Stimulated activated CD4-positive, alpha-beta T cell treated with anti-CD3 and anti-CD28 coated beads, Interleukin-15, amount 100 ng/mL, for 48 hours (primary cell): Measurements from ENCODE around the gene ATOH8.

Experiments
- DNase-seq, 2 donors: peaks; one replicate each; pipeline ENCODE4 v3.0.0-alpha.2; 2020; ENCODE audit warnings: low read depth in 2 of 2

ATOH8 gene

DNA sequence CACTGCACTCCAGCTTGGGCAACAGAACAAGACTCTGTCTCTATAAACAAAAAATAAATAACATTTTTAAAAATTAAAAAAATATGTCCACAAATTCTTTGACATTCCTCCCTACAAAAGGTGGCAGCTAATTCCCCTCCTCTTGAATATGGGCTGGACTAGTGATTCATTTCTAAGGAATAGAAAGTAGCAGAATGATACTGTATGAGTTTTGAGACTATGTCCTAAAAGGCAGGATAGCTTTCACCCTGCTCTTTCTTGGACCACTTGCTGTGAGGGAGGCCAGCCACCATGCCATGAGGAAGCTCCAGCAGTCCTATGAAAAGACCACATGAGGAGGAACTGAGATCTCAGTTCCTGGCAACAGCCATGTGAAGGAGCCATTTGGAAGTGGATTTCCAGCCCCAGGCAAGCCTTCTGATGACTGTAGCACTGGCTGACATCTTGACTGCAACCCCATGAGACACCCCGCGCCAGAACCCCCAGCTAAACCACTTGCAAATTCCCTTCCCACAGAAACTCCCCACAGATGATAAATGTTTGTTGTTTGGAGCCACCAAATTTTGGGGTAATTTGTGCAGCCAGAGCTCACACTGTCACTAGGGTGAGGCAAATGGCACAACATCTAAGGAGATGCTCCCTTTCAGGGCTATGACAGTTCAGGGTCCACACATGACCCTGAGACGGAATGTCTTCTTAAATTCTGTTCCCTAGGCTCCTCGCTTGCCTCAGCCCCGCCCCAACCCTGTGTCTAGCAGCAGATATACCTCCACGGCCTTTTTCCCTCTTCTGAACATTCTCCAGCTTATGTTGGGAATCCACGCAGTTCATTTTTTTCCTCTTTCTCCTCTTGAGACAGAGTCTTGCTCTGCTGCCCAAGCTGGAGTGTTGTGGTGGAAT is 17.1 kb upstream of the ATOH8 start:
- no peak for DNase-seq

GRCh38 chr2:85737481-85737880 is 16.3 kb upstream of the ATOH8 start:
- DNase-seq = no peak

GRCh38 chr2:85737961-85738360 is 15.8 kb upstream of the ATOH8 start:
- DNase-seq = no peak

DNA sequence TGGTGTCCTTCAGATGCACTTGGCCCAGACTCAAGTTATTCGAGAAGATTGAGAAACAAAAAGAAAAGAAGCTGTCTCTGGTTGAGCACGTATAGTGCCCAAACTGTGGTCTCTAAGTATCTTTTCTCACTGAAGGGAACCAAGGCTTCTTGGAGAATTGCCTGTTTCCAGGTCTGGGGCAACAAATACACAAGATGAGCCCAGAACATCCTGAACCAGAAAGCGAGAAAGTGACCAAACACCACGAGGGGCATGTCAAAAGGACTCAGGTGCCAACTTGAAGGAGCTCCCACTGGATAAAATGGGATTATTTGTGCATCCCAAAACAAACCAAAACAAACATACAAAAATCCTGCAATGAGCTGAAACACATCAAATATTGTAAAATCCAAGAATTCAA is 13.6 kb upstream of the ATOH8 start:
- no peak for DNase-seq

DNA sequence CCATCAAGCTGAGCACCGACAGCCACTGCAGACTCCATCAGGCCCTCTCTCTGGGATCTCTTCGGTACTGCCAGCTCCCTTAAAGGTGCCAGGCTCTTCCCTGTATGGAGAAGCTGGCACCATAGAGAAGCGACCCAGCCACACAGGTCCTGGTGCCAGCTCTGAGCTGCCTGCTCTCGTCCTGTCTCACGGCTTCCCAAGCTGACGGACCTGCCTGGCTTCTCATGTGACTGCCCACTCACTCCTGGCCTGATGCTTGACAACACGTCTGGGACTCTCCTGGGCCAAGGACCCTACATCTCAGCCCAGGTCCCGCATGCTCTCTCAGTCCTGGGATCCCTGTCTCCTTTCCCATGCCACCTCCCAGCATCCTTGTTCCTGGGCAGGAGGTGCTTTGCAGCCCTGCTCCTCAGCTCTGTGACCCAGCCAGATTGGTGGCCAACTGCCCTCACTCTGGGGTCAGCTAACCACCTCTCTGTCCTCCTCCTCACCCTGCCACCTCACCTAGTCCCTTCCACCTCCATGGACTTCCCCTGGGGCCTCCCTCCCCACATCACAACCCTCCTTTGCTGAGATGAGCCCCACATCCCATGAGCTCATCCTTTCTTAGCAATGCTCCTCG is 12.5 kb upstream of the ATOH8 start:
- no peak for DNase-seq

- no peak for DNase-seq
Measured at GRCh38 chr2:85741833-85742455, 11.8 kb upstream of the ATOH8 start.

- DNase-seq = no peak
Measured at GRCh38 chr2:85743304-85743978, 10.3 kb upstream of the ATOH8 start.

DNA sequence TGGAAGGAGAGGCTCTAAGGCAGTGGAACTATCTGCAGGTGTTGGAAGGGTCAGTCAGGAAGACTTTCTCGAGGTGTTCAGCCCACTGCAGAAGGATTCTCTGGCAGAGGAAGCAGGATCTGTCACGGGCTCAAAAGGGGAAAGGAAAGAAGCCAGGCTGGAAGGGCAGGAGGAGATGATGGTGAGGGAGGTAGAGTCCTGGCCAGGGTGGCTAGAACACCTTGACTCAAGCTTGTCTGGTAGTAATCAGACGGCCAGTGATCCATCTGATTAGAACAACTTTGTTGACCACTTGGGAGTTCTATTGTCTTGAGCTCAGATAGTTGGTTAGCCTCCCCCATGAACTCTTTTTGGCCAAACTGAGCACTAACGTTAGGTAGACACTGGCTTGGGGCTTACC is 9.7 kb upstream of the ATOH8 start:
- no peak for DNase-seq

GRCh38 chr2:85744741-85745601 is 8.8 kb upstream of the ATOH8 start:
- no peak for DNase-seq

GRCh38 chr2:85745619-85746018 is 8.2 kb upstream of the ATOH8 start:
- DNase-seq = no peak

DNA sequence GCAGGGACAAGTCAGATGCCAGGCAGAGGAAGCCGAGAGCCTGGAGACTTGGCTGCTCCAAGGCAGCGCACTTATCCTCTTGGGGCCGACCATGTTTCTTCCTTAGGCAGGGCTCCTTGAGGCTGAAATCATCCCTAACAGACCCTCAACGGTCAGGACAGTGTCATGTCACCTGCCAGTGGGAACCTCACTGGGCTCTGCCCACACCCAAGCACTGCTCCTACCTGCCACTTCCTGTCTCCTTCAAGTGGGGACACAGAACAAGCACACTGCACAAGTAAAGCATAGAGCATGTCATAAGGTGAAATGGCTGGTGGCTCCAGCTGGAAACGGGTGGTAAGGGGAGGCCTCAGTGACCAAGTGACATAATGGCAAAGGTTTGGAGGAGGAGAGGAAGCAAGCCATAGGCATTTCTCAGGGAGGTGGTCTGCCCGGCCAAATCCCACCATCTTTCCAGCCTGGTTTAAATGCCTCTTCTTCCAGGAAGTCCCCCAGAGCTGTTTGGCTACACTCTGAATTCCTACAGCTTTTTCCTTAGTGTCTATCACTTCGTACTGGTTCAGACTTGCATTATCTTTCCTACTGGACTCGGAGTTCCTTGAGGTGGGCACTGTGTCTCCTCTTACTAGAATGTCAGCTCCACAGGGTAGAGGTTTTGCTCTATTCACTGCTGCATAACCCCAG is 7.3 kb upstream of the ATOH8 start:
- DNase-seq = no peak

GRCh38 chr2:85747441-85747840 is 6.3 kb upstream of the ATOH8 start:
- DNase-seq = no peak

DNA sequence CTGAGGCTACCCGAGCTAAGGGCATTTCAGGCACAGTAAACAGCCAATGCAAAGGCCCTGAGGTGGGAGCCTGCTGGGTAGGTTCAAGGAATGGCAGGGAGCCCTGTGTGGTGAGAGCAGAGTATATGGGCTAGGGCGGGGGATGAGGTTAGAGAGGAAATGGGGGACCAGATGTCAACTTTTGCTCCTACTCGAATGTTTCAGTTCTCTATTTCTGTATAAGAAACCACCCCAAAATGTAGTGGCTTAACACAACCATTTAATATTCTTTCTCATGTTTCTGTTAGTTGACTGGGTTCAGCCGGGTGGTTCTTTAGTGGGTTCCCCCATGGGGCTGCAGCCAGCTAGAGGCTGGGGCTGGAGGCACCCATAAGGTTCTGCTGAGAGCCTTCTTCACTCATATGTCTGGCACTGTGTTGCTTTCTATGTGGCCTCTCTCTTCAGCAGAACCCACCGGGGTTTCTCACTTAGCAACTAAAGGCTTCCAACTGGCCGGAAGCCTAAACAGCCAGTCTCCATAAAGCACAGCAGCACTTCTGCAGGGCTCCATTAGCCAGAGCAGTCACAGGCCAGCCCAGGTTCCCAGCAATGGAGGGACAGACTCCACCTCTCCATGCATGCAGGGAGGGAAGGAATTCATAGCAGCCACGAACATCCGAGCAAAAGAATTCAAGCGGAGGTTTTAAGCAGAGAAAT is 5.6 kb upstream of the ATOH8 start:
- no peak for DNase-seq

DNA sequence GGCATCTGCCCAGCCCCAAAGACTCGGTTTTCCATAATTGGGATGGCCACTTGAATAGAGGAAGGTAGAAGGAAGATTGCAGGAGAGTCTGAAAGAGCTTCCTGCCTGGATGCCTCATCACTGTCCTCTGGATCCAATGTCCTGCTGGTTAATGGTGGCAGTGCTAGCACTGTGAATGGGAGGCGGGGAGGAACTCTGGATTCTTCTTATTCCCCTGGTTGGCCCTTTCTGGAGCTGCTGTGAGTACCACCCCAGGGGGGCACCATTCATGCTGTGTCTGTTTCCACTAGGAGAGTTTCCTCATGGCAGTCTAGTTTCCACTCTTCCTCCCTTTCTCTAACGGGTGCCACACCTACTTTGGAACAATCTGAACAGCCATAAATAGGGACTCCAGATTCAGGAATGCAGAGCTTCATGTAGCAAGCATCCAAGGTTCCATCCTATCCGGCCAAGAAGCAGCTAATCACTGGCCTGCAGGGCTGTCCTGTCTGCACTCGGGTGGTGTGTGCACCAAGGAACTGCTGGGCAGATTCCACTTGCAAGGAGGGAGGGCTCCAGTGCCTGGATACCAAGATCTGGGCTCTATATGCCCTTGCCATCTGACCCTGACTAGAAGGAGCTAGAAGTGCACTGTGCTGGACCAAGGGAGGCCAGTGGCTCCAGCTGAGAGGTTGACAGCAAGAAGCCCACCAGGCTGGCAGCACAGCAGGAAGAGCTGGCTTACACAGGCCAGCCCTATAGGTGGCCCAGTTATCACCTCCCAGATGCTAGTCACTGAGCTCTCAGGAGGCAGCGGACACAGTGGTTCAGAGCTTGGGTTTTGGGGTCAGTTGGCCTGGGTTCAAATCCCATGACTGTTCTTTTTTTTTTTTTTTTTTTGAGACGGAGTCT is 4.6 kb upstream of the ATOH8 start:
- no peak for DNase-seq

- DNase-seq = peak; percentile 25 to 51
Measured at GRCh38 chr2:85750587-85751575, 2.9 kb upstream of the ATOH8 start.

DNA sequence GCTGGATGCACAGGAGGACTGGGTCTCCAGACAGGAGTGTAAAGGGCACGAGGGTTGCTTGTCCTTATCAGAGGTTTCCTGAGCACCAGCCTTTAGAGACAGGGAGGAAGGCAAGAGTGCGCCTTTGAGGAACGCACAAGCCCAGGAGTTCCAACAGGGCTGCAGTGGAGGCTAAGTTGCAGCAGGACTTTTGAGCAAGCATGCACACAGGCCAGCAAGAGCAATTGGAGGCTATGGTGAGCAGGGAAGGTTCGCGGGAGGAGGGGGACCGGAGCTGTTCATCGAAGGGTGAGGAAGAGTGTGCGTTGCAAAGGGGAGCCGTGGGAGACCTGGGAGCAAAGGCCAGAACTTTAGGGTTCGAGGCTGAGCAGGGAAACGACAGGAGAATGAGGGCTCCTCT is 2.2 kb upstream of the ATOH8 start:
- DNase-seq = no peak

DNA sequence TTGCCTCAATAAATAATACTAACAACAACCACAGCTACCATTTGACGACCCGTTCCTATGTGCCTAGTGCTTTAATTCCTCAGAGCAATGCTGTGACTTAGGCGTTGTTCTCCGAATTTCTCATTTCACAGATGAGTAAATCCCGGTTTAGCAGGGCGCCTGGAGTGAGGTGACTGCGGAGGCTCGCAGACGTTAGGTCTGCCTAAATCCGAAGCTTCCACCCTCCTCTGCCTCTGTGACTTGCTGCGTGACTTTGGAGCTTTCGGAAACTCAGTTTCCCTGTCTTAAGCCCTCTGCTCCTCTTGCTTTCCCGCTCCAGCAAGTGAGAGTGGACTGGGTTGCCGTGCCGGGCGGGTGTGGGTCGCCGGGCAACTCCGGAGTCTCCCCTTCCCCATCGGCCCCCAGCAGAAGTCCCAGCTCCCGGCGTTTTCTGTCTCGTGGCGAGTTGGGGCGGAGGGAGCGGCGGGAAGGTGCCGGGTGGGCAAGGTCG is 711 bp upstream of the ATOH8 start:
- no peak for DNase-seq
